ENCODE results near the gene BFSP1.

GRCh38 chr20:17498641-17499040 lies 32.5 kb downstream of the BFSP1 start:
- TF ChIP-seq POLR2AphosphoS5 (IDR thresholded peaks at IDR 0.05; ENCODE audit: low read depth) (no peak), CTCF (IDR thresholded peaks at IDR 0.05; ENCODE audit: insufficient read depth, low read length) (no peak), SPI1 (IDR thresholded peaks at IDR 0.05; ENCODE audit: borderline replicate concordance, low read depth) (no peak), REST (IDR thresholded peaks at IDR 0.05; ENCODE audit: insufficient replicate concordance, low read depth) (no peak)

Data from HL-60 (cell line).